Stimulated activated effector memory CD8-positive, alpha-beta T cell treated with anti-CD3 and anti-CD28 coated beads, Interleukin-12 subunit alpha, Interleukin-12 subunit beta, amount 100 ng/mL, for 72 hours (primary cell): ENCODE data around the gene RIPK4.
"Not testable (repeated sequence)": the region's sequence is repeated elsewhere in the genome, so short reads cannot be mapped to it uniquely, and the experiment has no call there.

Experiments
- ATAC-seq: fragments of 150-1000 bp; cut with Tn5 transposase; 2 replicates; pipeline ENCODE4 v1.10.0; 2021
- DNase-seq, 2 donors: peaks; one replicate each; pipeline ENCODE4 v3.0.0; 2021 to 2022; ENCODE audit warnings: low spot score in 2 of 2
- H3K27ac Mint-ChIP-seq: one replicate; pipeline ENCODE4 v1.8.0; 2022; ENCODE audit warnings: mild to moderate bottlenecking, mixed read lengths
- H3K36me3 Mint-ChIP-seq: one replicate; pipeline ENCODE4 v1.8.0; 2022; ENCODE audit warnings: mild to moderate bottlenecking, mixed read lengths
- H3K4me1 Mint-ChIP-seq: one replicate; pipeline ENCODE4 v1.8.0; 2022; ENCODE audit warnings: mixed read lengths
- H3K4me3 Mint-ChIP-seq: one replicate; pipeline ENCODE4 v1.8.0; 2022; ENCODE audit warnings: mild to moderate bottlenecking, mixed read lengths
- H3K9me3 Mint-ChIP-seq: one replicate; pipeline ENCODE4 v1.8.0; 2022; ENCODE audit warnings: mixed read lengths

RIPK4 gene

GRCh38 chr21:41694042-41694441 lies 72.8 kb downstream of the RIPK4 start:
- DNase-seq, H3K4me3 Mint-ChIP-seq, H3K27ac Mint-ChIP-seq, ATAC-seq, H3K36me3 Mint-ChIP-seq, H3K9me3 Mint-ChIP-seq, H3K4me1 Mint-ChIP-seq: not testable (repeated sequence)

GRCh38 chr21:41692185-41692565 lies 74.7 kb downstream of the RIPK4 start:
- H3K4me1 Mint-ChIP-seq = no peaks in the 10 kb centered on the region
- no peaks in the 10 kb centered on the region for H3K36me3 Mint-ChIP-seq
- no peak for DNase-seq
- no peak overlapping the region for H3K27ac Mint-ChIP-seq
- no peak for ATAC-seq
- no peak overlapping the region for H3K4me3 Mint-ChIP-seq
- H3K9me3 Mint-ChIP-seq = no peaks in the 10 kb centered on the region

GRCh38 chr21:41691205-41692184 lies 75.4 kb downstream of the RIPK4 start:
- ATAC-seq (no peak), DNase-seq (no peak)
- H3K4me1 Mint-ChIP-seq = no peaks in the 10 kb centered on the region
- H3K4me3 Mint-ChIP-seq = no peak overlapping the region
- H3K36me3 Mint-ChIP-seq = no peaks in the 10 kb centered on the region
- H3K9me3 Mint-ChIP-seq = no peaks in the 10 kb centered on the region
- no peak overlapping the region for H3K27ac Mint-ChIP-seq
